H9 (cell line): ENCODE measurements around the gene SCN8A. TPM values are rescaled to one million over a fixed set of nuclear protein-coding genes. Genes with fewer than 3 reads are reported as not detected.

Experiments used
- DNase-seq: peaks from one replicate; pipeline ENCODE4 v3.0.0-alpha.2; 2017
- H2AFZ ChIP-seq: one replicate; pipeline ENCODE4 v1.6.1; 2013; ENCODE audit warnings: mild to moderate bottlenecking, low read length, control low read depth, moderate library complexity
- H2AK5ac ChIP-seq: 2 replicates; pipeline ENCODE4 v1.6.1; 2013; ENCODE audit warnings: low read length, control low read depth, mixed read lengths; ENCODE audit not compliant: insufficient read length
- H2BK120ac ChIP-seq: one replicate; pipeline ENCODE4 v1.6.1; 2013; ENCODE audit warnings: low read depth, mild to moderate bottlenecking, low read length, control low read depth, inconsistent platforms; ENCODE audit not compliant: poor library complexity, severe bottlenecking
- H2BK12ac ChIP-seq: 2 replicates; pipeline ENCODE4 v1.6.1; 2013; ENCODE audit warnings: low read length, control low read depth, mixed read lengths, low read depth; ENCODE audit not compliant: insufficient read length
- H2BK15ac ChIP-seq: 2 replicates; pipeline ENCODE4 v1.6.1; 2013; ENCODE audit warnings: low read depth, low read length, control low read depth
- H2BK20ac ChIP-seq: one replicate; pipeline ENCODE4 v1.6.1; 2013; ENCODE audit warnings: low read depth, mild to moderate bottlenecking, low read length, control low read depth, inconsistent platforms; ENCODE audit not compliant: poor library complexity, severe bottlenecking
- H2BK5ac ChIP-seq: 2 replicates; pipeline ENCODE4 v1.6.1; 2013; ENCODE audit warnings: low read length, control low read depth, mixed read lengths; ENCODE audit not compliant: insufficient read length
- H3K14ac ChIP-seq: 2 replicates; pipeline ENCODE4 v1.6.1; 2013; ENCODE audit warnings: low read length, control low read depth; ENCODE audit not compliant: insufficient read depth
- H3K18ac ChIP-seq: 2 replicates; pipeline ENCODE4 v1.6.1; 2013; ENCODE audit warnings: low read depth, mild to moderate bottlenecking, mixed read lengths, low read length, control low read depth; ENCODE audit not compliant: insufficient read length
- H3K23ac ChIP-seq: 2 replicates; pipeline ENCODE4 v1.6.1; 2013; ENCODE audit warnings: low read length, control low read depth, mixed read lengths, low read depth; ENCODE audit not compliant: insufficient read length
- H3K23me2 ChIP-seq: 2 replicates; pipeline ENCODE4 v1.6.1; 2013; ENCODE audit warnings: low read depth, mild to moderate bottlenecking, mixed read lengths, low read length, control low read depth; ENCODE audit not compliant: insufficient read length, poor library complexity, severe bottlenecking
- H3K27ac ChIP-seq: 2 replicates; pipeline ENCODE4 v1.5.1; 2013; ENCODE audit warnings: low read length, control low read depth, mixed read lengths, low read depth; ENCODE audit not compliant: insufficient read length
- H3K27me3 ChIP-seq: 2 replicates; pipeline ENCODE4 v1.6.1; 2013; ENCODE audit warnings: low read length, control low read depth, inconsistent platforms; ENCODE audit not compliant: insufficient read depth
- H3K4ac ChIP-seq: 2 replicates; pipeline ENCODE4 v1.6.1; 2013; ENCODE audit warnings: low read depth, mild to moderate bottlenecking, control low read depth, inconsistent platforms, low read length, moderate library complexity
- H3K4me1 ChIP-seq: 2 replicates; pipeline ENCODE4 v1.6.1; 2013; ENCODE audit warnings: low read length, control low read depth, inconsistent platforms; ENCODE audit not compliant: insufficient read depth
- H3K4me2 ChIP-seq: 2 replicates; pipeline ENCODE4 v1.6.1; 2013; ENCODE audit warnings: low read length, control low read depth, mixed read lengths; ENCODE audit not compliant: insufficient read length, insufficient read depth
- H3K56ac ChIP-seq: 2 replicates; pipeline ENCODE4 v1.6.1; 2013; ENCODE audit warnings: low read depth, mild to moderate bottlenecking, mixed read lengths, low read length, control low read depth; ENCODE audit not compliant: insufficient read length
- H3K79me1 ChIP-seq: 2 replicates; pipeline ENCODE4 v1.6.1; 2013; ENCODE audit warnings: low read depth, mild to moderate bottlenecking, moderate library complexity, low read length, control low read depth, inconsistent platforms; ENCODE audit not compliant: insufficient read depth, poor library complexity, severe bottlenecking
- H3K79me2 ChIP-seq: 2 replicates; pipeline ENCODE4 v1.6.1; 2013; ENCODE audit warnings: low read length, control low read depth, inconsistent platforms; ENCODE audit not compliant: insufficient read depth
- H3K9ac ChIP-seq: 2 replicates; pipeline ENCODE4 v1.6.1; 2013; ENCODE audit warnings: low read length, control low read depth, mixed read lengths; ENCODE audit not compliant: insufficient read length; ENCODE audit errors: extremely low read depth
- H3K9me3 ChIP-seq: one replicate; pipeline ENCODE4 v1.6.1; 2013; ENCODE audit warnings: low read depth, low read length, inconsistent platforms; ENCODE audit not compliant: control insufficient read depth
- H3T11ph ChIP-seq: one replicate; pipeline ENCODE4 v1.6.1; 2013; ENCODE audit warnings: mild to moderate bottlenecking, low read length, control low read depth, inconsistent platforms
- H4K20me1 ChIP-seq: one replicate; pipeline ENCODE4 v1.6.1; 2013; ENCODE audit not compliant: control insufficient read depth, insufficient read length, insufficient read depth
- H4K5ac ChIP-seq: 2 replicates; pipeline ENCODE4 v1.6.1; 2013; ENCODE audit warnings: low read depth, mild to moderate bottlenecking, mixed read lengths, low read length, control low read depth; ENCODE audit not compliant: insufficient read length
- H4K8ac ChIP-seq: replicated peaks from 2 replicates; pipeline ENCODE4 v1.6.1; 2013; ENCODE audit warnings: low read length, control low read depth, mixed read lengths, low read depth; ENCODE audit not compliant: insufficient read length
- H4K91ac ChIP-seq: 2 replicates; pipeline ENCODE4 v1.6.1; 2013; ENCODE audit warnings: low read depth, mild to moderate bottlenecking, moderate library complexity, mixed read lengths, low read length, control low read depth; ENCODE audit not compliant: insufficient read length
- H3K27ac Mint-ChIP-seq, 3 experiments: 2 replicates in 2 of 3; 3 replicates in 1 of 3; pipeline ENCODE4 v1.8.0; 2020 to 2021; ENCODE audit warnings: mixed read lengths in 3 of 3, mild to moderate bottlenecking in 1 of 3, moderate library complexity in 1 of 3
- H3K27me3 Mint-ChIP-seq: 2 replicates; pipeline ENCODE4 v1.8.0; 2021; ENCODE audit warnings: low read depth, mild to moderate bottlenecking, moderate library complexity, mixed read lengths
- H3K36me3 Mint-ChIP-seq, 3 experiments: 2 replicates in 2 of 3; 3 replicates in 1 of 3; pipeline ENCODE4 v1.8.0; 2020 to 2021; ENCODE audit warnings: low read depth in 3 of 3, mixed read lengths in 3 of 3; ENCODE audit not compliant: insufficient read depth in 1 of 3
- H3K4me1 Mint-ChIP-seq, 2 experiments: 2 replicates each; pipeline ENCODE4 v1.8.0; 2020; ENCODE audit warnings: mixed read lengths in 2 of 2
- H3K4me3 Mint-ChIP-seq, 2 experiments: 2 replicates in 1 of 2; 3 replicates in 1 of 2; pipeline ENCODE4 v1.8.0; 2020 to 2021; ENCODE audit warnings: mild to moderate bottlenecking in 2 of 2, mixed read lengths in 2 of 2, moderate library complexity in 1 of 2
- H3K9me3 Mint-ChIP-seq, 2 experiments: 2 replicates in 1 of 2; 3 replicates in 1 of 2; pipeline ENCODE4 v1.8.0; 2020; ENCODE audit warnings: mild to moderate bottlenecking in 2 of 2, mixed read lengths in 2 of 2, moderate library complexity in 1 of 2
- CTCF ChIP-seq: fragments of 200-600 bp; sonication (generic); conservative IDR thresholded peaks from 3 replicates; pipeline ENCODE4 v1.8.0; 2021; ENCODE audit warnings: antibody characterized with exemption, mild to moderate bottlenecking
- WGBS: extraction: QIAGEN DNeasy Blood & Tissue Kit; methylation state at CpG from one replicate; pipeline ENCODE4 v1.1.7; 2013; ENCODE audit warnings: missing lambda C conversion rate, low lambda C conversion rate, mixed read lengths; ENCODE audit not compliant: insufficient read length; ENCODE audit errors: extremely low coverage; 5-methylcytosine and 5-hydroxymethylcytosine counted together
- total RNA-seq: library from RNA; stranded (reverse); gene quantifications from 2 replicates; pipeline ENCODE4 v1.2.1, GENCODE V29; 2021

SCN8A gene
- total RNA-seq, 1 experiment from 2014 or later = 15.2 TPM

DNA sequence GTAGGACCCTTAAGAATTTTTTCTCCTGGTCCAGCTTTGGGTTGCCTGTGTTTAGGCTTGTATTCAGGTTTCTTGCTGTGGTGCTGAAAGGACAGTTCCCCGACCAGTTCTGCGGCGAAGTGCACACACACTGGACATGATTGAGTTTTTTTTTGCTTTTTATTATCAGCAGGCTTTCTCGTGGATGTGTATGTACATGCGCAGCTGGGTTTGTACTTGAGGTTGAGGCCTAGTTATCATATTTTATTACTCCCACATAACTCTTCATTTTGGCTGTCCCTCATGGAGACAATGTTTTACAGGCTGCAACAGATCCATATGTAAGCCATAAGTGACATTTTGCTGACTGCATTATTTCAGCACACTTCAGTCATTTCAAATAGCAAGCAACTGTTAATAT is 2.5 kb downstream of the SCN8A start:
- H3K9me3 Mint-ChIP-seq = no peaks in the 10 kb centered on the region; a peak in 1 of 5 replicates
- H2BK20ac ChIP-seq = no peak overlapping the region
- H3K79me2 ChIP-seq = peaks cover 7% of the 10 kb centered on the region; the same call in 1 of the 2 replicates
- H3K18ac ChIP-seq = no peak overlapping the region
- H3K23me2 ChIP-seq = peaks cover 4% of the 10 kb centered on the region
- peaks cover 18% of the 10 kb centered on the region for H3K27me3 Mint-ChIP-seq
- H3K27ac Mint-ChIP-seq = no peak overlapping the region
- no peak for DNase-seq
- H3K4me3 Mint-ChIP-seq = peak overlapping the region in 1 of 2 experiments; percentile 89; a peak in 1 of 5 replicates
- H3T11ph ChIP-seq = no peak overlapping the region
- H3K23ac ChIP-seq = no peak overlapping the region
- H2AK5ac ChIP-seq = no peak overlapping the region
- no peak overlapping the region for H3K4ac ChIP-seq
- peaks cover 36 to 39% of the 10 kb centered on the region in 2 experiments for H3K4me1 Mint-ChIP-seq
- H3K9ac ChIP-seq = no peak overlapping the region
- no peaks in the 10 kb centered on the region for H4K20me1 ChIP-seq
- no peak overlapping the region for H3K27ac ChIP-seq
- no peak overlapping the region for H4K91ac ChIP-seq
- no peak overlapping the region for H2BK5ac ChIP-seq
- no peak for TF ChIP-seq CTCF
- no peak overlapping the region for H2BK12ac ChIP-seq
- H3K4me2 ChIP-seq = no peak overlapping the region
- H2BK120ac ChIP-seq = no peak overlapping the region
- peaks cover 0 to 6% (median 0%) of the 10 kb centered on the region in 3 experiments; a peak in 3 of 7 replicates for H3K36me3 Mint-ChIP-seq
- H3K14ac ChIP-seq = no peak overlapping the region
- no peak overlapping the region for H2BK15ac ChIP-seq
- peaks cover 2% of the 10 kb centered on the region; the same call in 1 of the 2 replicates for H3K4me1 ChIP-seq
- H3K27me3 ChIP-seq = no peaks in the 10 kb centered on the region
- no peaks in the 10 kb centered on the region for H3K79me1 ChIP-seq
- WGBS = no CpG with 5 or more reads among the region's 5 CpGs
- no peak overlapping the region for H3K56ac ChIP-seq
- no peak overlapping the region for H4K8ac ChIP-seq
- no peaks in the 10 kb centered on the region for H3K9me3 ChIP-seq
- no peak overlapping the region for H4K5ac ChIP-seq
- H2AFZ ChIP-seq = no peak overlapping the region
